Lower lobe of right lung (tissue), 2 donors: ENCODE results near the gene PTPRN2. TPM values are rescaled to one million over a fixed set of nuclear protein-coding genes. Genes with fewer than 3 reads are reported as not detected.
A peak's percentile ranks its signal among the peaks of the same experiment; 100 is the strongest.

Source experiments
- ATAC-seq, 2 donors: fragments of 200-7000 bp; cut with Tn5 transposase; one replicate each; pipeline ENCODE4 v1.9.1; 2020 to 2022; ENCODE audit warnings: mild to moderate bottlenecking in 2 of 2, moderate library complexity in 2 of 2
- DNase-seq: peaks from one replicate; pipeline ENCODE4 v3.0.0-alpha.2; 2020
- H3K27ac ChIP-seq: fragments of 200-600 bp; one replicate; pipeline ENCODE4 v1.8.0; 2022
- H3K27me3 ChIP-seq: fragments of 200-600 bp; one replicate; pipeline ENCODE4 v1.8.0; 2022; ENCODE audit warnings: low read depth
- H3K36me3 ChIP-seq: fragments of 200-600 bp; one replicate; pipeline ENCODE4 v1.8.0; 2022; ENCODE audit warnings: mild to moderate bottlenecking
- H3K4me1 ChIP-seq: fragments of 200-600 bp; one replicate; pipeline ENCODE4 v1.8.0; 2022
- H3K4me3 ChIP-seq: fragments of 200-600 bp; one replicate; pipeline ENCODE4 v1.8.0; 2022; ENCODE audit warnings: mild to moderate bottlenecking
- H3K9me3 ChIP-seq: fragments of 200-600 bp; one replicate; pipeline ENCODE4 v1.8.0; 2022
- CTCF ChIP-seq: fragments of 200-600 bp; IDR thresholded peaks from one replicate; pipeline ENCODE4 v1.8.0; 2022; ENCODE audit warnings: antibody characterized with exemption, mild to moderate bottlenecking
- intact Hi-C: fragments of 100-400 bp; cut with DNase I; formaldehyde crosslinking; loops from one replicate; pipeline ENCODE4 v1.11.0; 2022
- total RNA-seq: library from RNA; stranded (reverse); fragmentation: NEBNext Ultra II Directional; extraction: Animal tissue kit (Norgen Biotek cat#: 25700); gene quantifications from one replicate; pipeline ENCODE4 v1.2.1, GENCODE V29; 2021
- donor health status: DM: no; HTN: yes; CAD: no; lungs with severe emphysema.

Gene PTPRN2
- total RNA-seq, 1 donor from 2014 or later = 6.8 TPM

GRCh38 chr7:158143196-158144120, 444.2 kb downstream of the PTPRN2 start:
- H3K36me3 ChIP-seq = no peaks in the 10 kb centered on the region
- H3K27ac ChIP-seq = no peak overlapping the region
- intact Hi-C loops = no loop called here
- ATAC-seq (no peak), DNase-seq (no peak)
- no peak for TF ChIP-seq CTCF
- no peaks in the 10 kb centered on the region for H3K27me3 ChIP-seq
- no peaks in the 10 kb centered on the region for H3K9me3 ChIP-seq
- no peaks in the 10 kb centered on the region for H3K4me1 ChIP-seq
- H3K4me3 ChIP-seq = no peak overlapping the region

GRCh38 chr7:158142657-158143056, 445.0 kb downstream of the PTPRN2 start:
- no peak for TF ChIP-seq CTCF
- Histone ChIP-seq H3K27me3 (no peaks in the 10 kb centered on the region), H3K36me3 (no peaks in the 10 kb centered on the region), H3K4me1 (no peaks in the 10 kb centered on the region), H3K9me3 (no peaks in the 10 kb centered on the region), H3K4me3 (no peak overlapping the region), H3K27ac (no peak overlapping the region)
- intact Hi-C loops = no loop called here
- DNase-seq (no peak), ATAC-seq (no peak)

- intact Hi-C loops = no loop called here
- no peaks in the 10 kb centered on the region for H3K36me3 ChIP-seq
- TF ChIP-seq CTCF = no peak
- no peaks in the 10 kb centered on the region for H3K27me3 ChIP-seq
- H3K9me3 ChIP-seq = no peaks in the 10 kb centered on the region
- ATAC-seq (no peak), DNase-seq (no peak)
- H3K4me3 ChIP-seq = no peak overlapping the region
- H3K4me1 ChIP-seq = no peaks in the 10 kb centered on the region
- H3K27ac ChIP-seq = no peak overlapping the region
These were observed 445.7 kb downstream of the PTPRN2 start for GRCh38 chr7:158141806-158142518.

- no peak for TF ChIP-seq CTCF
- no peaks in the 10 kb centered on the region for H3K36me3 ChIP-seq
- no peak overlapping the region for H3K27ac ChIP-seq
- no peaks in the 10 kb centered on the region for H3K9me3 ChIP-seq
- DNase-seq (no peak), ATAC-seq (peak in 1 of 2 donors; percentile 6)
- no peaks in the 10 kb centered on the region for H3K27me3 ChIP-seq
- no peaks in the 10 kb centered on the region for H3K4me1 ChIP-seq
- H3K4me3 ChIP-seq = no peak overlapping the region
- intact Hi-C loops = no loop called here
These were observed 446.4 kb downstream of the PTPRN2 start for GRCh38 chr7:158141221-158141582.

GRCh38 chr7:158140538-158141220, 446.9 kb downstream of the PTPRN2 start:
- no peak for DNase-seq
- no peaks in the 10 kb centered on the region for H3K9me3 ChIP-seq
- no peaks in the 10 kb centered on the region for H3K36me3 ChIP-seq
- peak in 1 of 2 donors; percentile 6 for ATAC-seq
- H3K27me3 ChIP-seq = no peaks in the 10 kb centered on the region
- no peak for TF ChIP-seq CTCF
- intact Hi-C loops = no loop called here
- no peaks in the 10 kb centered on the region for H3K4me1 ChIP-seq
- H3K4me3 ChIP-seq = no peak overlapping the region
- H3K27ac ChIP-seq = no peak overlapping the region
